CD4-positive, alpha-beta T cell (primary cell): ENCODE data around the gene PIGK. TPM values are rescaled to one million over a fixed set of nuclear protein-coding genes. Genes with fewer than 3 reads are reported as not detected.
A peak's percentile ranks its signal among the peaks of the same experiment; 100 is the strongest.

Source experiments
- ATAC-seq: fragments of 200-7000 bp; cut with Tn5 transposase; one replicate; pipeline ENCODE4 v1.10.0; 2022; ENCODE audit warnings: mild to moderate bottlenecking; ENCODE audit not compliant: poor library complexity
- CTCF ChIA-PET: fragments of 350-600 bp; sonication (Branson Sonifier 250); formaldehyde crosslinking; loops from one replicate; lab custom pipeline; 2021; ENCODE audit warnings: antibody characterized with exemption, inconsistent platforms; lab: Charles Lee
- POLR2A ChIA-PET: fragments of 350-600 bp; sonication (Branson Sonifier 250); formaldehyde crosslinking; loops from one replicate; lab custom pipeline; 2021; ENCODE audit warnings: antibody characterized with exemption, inconsistent platforms; lab: Charles Lee
- DNase-seq, 14 experiments: peaks; one replicate each; pipeline ENCODE4 v3.0.0-alpha.2; 2013 to 2020; ENCODE audit warnings: mixed read lengths in 2 of 14
- H3K27ac ChIP-seq, 2 donors: one replicate each; pipeline versions ENCODE4 v1.5.1 to v1.7.0; 2013; ENCODE audit warnings: low read length in 2 of 2, low read depth in 1 of 2, mild to moderate bottlenecking in 1 of 2
- H3K27me3 ChIP-seq, 2 experiments: 1 replicate in 1 of 2; 2 replicates in 1 of 2; pipeline versions ENCODE4 v1.6.1 to v1.7.0; 2013; ENCODE audit warnings: low read length in 2 of 2, control low read depth in 1 of 2, mild to moderate bottlenecking in 1 of 2, moderate library complexity in 1 of 2; ENCODE audit not compliant: insufficient read depth in 2 of 2, control insufficient read depth in 1 of 2
- H3K36me3 ChIP-seq: one replicate; pipeline ENCODE4 v1.6.1; 2013; ENCODE audit warnings: low read length, control low read depth; ENCODE audit not compliant: insufficient read depth
- H3K4me1 ChIP-seq: one replicate; pipeline ENCODE4 v1.6.1; 2013; ENCODE audit warnings: low read length, control low read depth; ENCODE audit not compliant: insufficient read depth
- H3K4me3 ChIP-seq: one replicate; pipeline ENCODE4 v1.5.1; 2013; ENCODE audit warnings: mild to moderate bottlenecking, low read length, moderate library complexity
- H3K9me3 ChIP-seq, 2 experiments: 1 replicate in 1 of 2; 2 replicates in 1 of 2; pipeline versions ENCODE4 v1.6.1 to v1.7.0; 2013; ENCODE audit warnings: low read length in 2 of 2, mild to moderate bottlenecking in 2 of 2, control low read depth in 1 of 2, moderate library complexity in 1 of 2; ENCODE audit not compliant: control insufficient read depth in 1 of 2, insufficient read depth in 1 of 2
- H3K27ac Mint-ChIP-seq: one replicate; pipeline ENCODE4 v1.8.0; 2020; ENCODE audit warnings: mixed read lengths
- H3K27me3 Mint-ChIP-seq: one replicate; pipeline ENCODE4 v1.8.0; 2021; ENCODE audit warnings: mixed read lengths
- H3K36me3 Mint-ChIP-seq: one replicate; pipeline ENCODE4 v1.8.0; 2021; ENCODE audit warnings: low read depth, mixed read lengths
- H3K4me1 Mint-ChIP-seq: one replicate; pipeline ENCODE4 v1.8.0; 2021; ENCODE audit warnings: low read depth, mixed read lengths
- H3K4me3 Mint-ChIP-seq: one replicate; pipeline ENCODE4 v1.8.0; 2020; ENCODE audit warnings: mild to moderate bottlenecking, mixed read lengths
- H3K9me3 Mint-ChIP-seq: one replicate; pipeline ENCODE4 v1.8.0; 2020; ENCODE audit warnings: mixed read lengths
- CTCF ChIP-seq: fragments of 200-600 bp; IDR thresholded peaks from one replicate; pipeline ENCODE4 v1.8.0; 2022; ENCODE audit warnings: antibody characterized with exemption, mild to moderate bottlenecking
- intact Hi-C, 2 experiments: fragments of 100-400 bp; cut with DNase I in 1 of 2; cut with micrococcal nuclease in 1 of 2; formaldehyde crosslinking; loops; one replicate each; pipeline versions ENCODE4 v1.15.1 to v1.9.0; 2023 to 2025; cut with DNase I, micrococcal nuclease
- total RNA-seq, 174 experiments: library from RNA in 2 of 174; stranded (reverse) in 2 of 174; gene quantifications; one replicate each; pipeline ENCODE4 v1.2.3 and lab custom pipeline; 2021 to 2026

The PIGK gene
- total RNA-seq, 2 experiments from 2014 or later: 10.1 to 10.3 TPM

- Mint-ChIP-seq H3K27ac (peak overlapping the region; percentile 25), H3K4me1 (peaks cover 22% of the 10 kb centered on the region), H3K9me3 (no peaks in the 10 kb centered on the region), H3K27me3 (no peaks in the 10 kb centered on the region), H3K4me3 (peak overlapping the region; percentile 27), H3K36me3 (no peaks in the 10 kb centered on the region)
- POLR2A ChIA-PET: no interaction called here
- ATAC-seq (no peak), DNase-seq (peak in 2 of 14 experiments; percentile 0 to 15)
- Histone ChIP-seq H3K36me3 (no peaks in the 10 kb centered on the region), H3K4me1 (peaks cover 5% of the 10 kb centered on the region), H3K27ac (no peak overlapping the region), H3K9me3 (peaks cover 0 to 6% of the 10 kb centered on the region in 2 experiments), H3K4me3 (no peak overlapping the region), H3K27me3 (no peaks in the 10 kb centered on the region)
- TF ChIP-seq CTCF: no peak
- CTCF ChIA-PET: no interaction called here
- intact Hi-C loops: no loop called here
These were observed 171.1 kb downstream of the PIGK start for GRCh38 chr1:77047978-77048614.

- ATAC-seq (no peak), DNase-seq (no peak)
- no peaks in the 10 kb centered on the region for H3K27me3 Mint-ChIP-seq
- no peaks in the 10 kb centered on the region for H3K36me3 ChIP-seq
- peaks cover 0 to 6% of the 10 kb centered on the region in 2 experiments for H3K9me3 ChIP-seq
- ChIA-PET POLR2A (no interaction called here), CTCF (no interaction called here)
- peaks cover 22% of the 10 kb centered on the region for H3K4me1 Mint-ChIP-seq
- no peak overlapping the region for H3K27ac ChIP-seq
- H3K27ac Mint-ChIP-seq: peak overlapping the region; percentile 25
- no peak overlapping the region for H3K4me3 ChIP-seq
- intact Hi-C loops: no loop called here
- no peaks in the 10 kb centered on the region for H3K27me3 ChIP-seq
- H3K4me3 Mint-ChIP-seq: peak overlapping the region; percentile 27
- H3K36me3 Mint-ChIP-seq: no peaks in the 10 kb centered on the region
- TF ChIP-seq CTCF: no peak
- no peaks in the 10 kb centered on the region for H3K9me3 Mint-ChIP-seq
- peaks cover 5% of the 10 kb centered on the region for H3K4me1 ChIP-seq
These were observed 171.7 kb downstream of the PIGK start for GRCh38 chr1:77047575-77047974.

- no peak for ATAC-seq
- CTCF ChIA-PET: no interaction called here
- H3K27me3 Mint-ChIP-seq: peaks cover 5% of the 10 kb centered on the region
These were observed 174.9 kb downstream of the PIGK start for GRCh38 chr1:77044133-77044849.

More at GRCh38 chr1:77044133-77044849, 174.9 kb downstream of the PIGK start:
- peaks cover 22% of the 10 kb centered on the region for H3K4me1 Mint-ChIP-seq
- no peaks in the 10 kb centered on the region for H3K36me3 ChIP-seq
- no peak overlapping the region for H3K27ac ChIP-seq
- peaks cover 5% of the 10 kb centered on the region for H3K4me1 ChIP-seq
- TF ChIP-seq CTCF: no peak
- no peaks in the 10 kb centered on the region for H3K9me3 Mint-ChIP-seq
- H3K4me3 Mint-ChIP-seq: no peak overlapping the region
- no peak overlapping the region for H3K27ac Mint-ChIP-seq
- H3K9me3 ChIP-seq: peaks cover 0 to 6% of the 10 kb centered on the region in 2 experiments
- DNase-seq: no peak
- intact Hi-C loops: no loop called here
- POLR2A ChIA-PET: no interaction called here
- no peaks in the 10 kb centered on the region for H3K27me3 ChIP-seq
- H3K4me3 ChIP-seq: no peak overlapping the region
- no peaks in the 10 kb centered on the region for H3K36me3 Mint-ChIP-seq
